ENCODE results near the gene KLHL36. TPM values are rescaled to one million over a fixed set of nuclear protein-coding genes. Genes with fewer than 3 reads are reported as not detected.

The KLHL36 gene
- total and polyA plus RNA-seq, 4 donors, result 11.5 to 53.6 (median 16.9) TPM

DNA sequence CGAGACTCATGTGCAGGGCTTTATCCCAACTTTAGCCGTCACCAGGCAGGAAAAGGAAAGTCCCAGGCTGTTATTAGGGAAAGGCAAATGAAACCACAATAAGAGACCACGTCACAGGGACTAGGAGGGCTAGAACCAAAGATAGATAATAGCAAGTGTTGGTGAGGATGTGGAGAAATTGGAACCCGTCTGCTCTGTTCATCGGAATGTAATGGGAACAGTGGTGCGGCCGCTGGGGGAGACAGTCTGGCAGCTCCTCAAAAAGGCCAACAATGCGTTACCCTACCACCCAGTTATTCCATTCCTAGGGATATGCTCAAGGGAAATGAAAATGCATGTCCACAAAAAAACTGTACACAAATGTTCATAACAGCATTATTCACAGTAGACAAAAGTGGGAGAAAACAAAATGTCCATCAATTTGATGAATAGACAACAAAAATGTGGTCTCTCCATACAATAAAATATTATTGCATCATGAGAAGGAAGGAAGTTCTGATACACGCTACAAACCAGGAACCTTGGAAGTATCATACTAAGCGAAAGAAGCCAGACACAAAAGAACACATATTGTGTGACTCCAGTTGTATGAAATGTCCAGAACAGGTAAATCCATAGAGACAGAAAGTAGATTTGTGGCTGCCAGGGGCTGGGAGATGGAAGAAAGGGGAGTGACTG lies 32.0 kb downstream of the KLHL36 start:
- H3K9me3 ChIP-seq (ENCODE audit: control insufficient read depth in 4 of 4, low read length in 3 of 4), result no peaks in the 10 kb centered on the region
- 91% methylated on average over 10 of the region's 10 CpGs for WGBS
- no peak overlapping the region for H3K27ac ChIP-seq (ENCODE audit: low read depth in 1 of 2, low read length in 2 of 2)
- H3K27me3 ChIP-seq (ENCODE audit: control insufficient read depth in 4 of 4, insufficient read depth in 4 of 4, low read length in 3 of 4), result no peaks in the 10 kb centered on the region
- H3K4me3 ChIP-seq (ENCODE audit: low read depth in 1 of 3, low read length in 3 of 3), result no peak overlapping the region
- no peaks in the 10 kb centered on the region for H3K36me3 ChIP-seq (ENCODE audit: control insufficient read depth in 4 of 4, insufficient read depth in 3 of 4, low read depth in 1 of 4, low read length in 3 of 4)
- no peaks in the 10 kb centered on the region for H3K4me1 ChIP-seq (ENCODE audit: control insufficient read depth in 4 of 4, insufficient read depth in 4 of 4, low read length in 3 of 4)
- no peak overlapping the region for H3K9ac ChIP-seq (ENCODE audit: low read depth in 1 of 2, low read length in 2 of 2)
- TF ChIP-seq JUND (IDR thresholded peaks at IDR 0.05), result no peak
- TF ChIP-seq YY1 (IDR thresholded peaks at IDR 0.05), result no peak
- TF ChIP-seq CTCF (IDR thresholded peaks at IDR 0.05; ENCODE audit: low read depth, low read length, missing input control), result no peak
- TF ChIP-seq RXRA (IDR thresholded peaks at IDR 0.05), result no peak
- no peak for DNase-seq (ENCODE audit: low spot score)

- H3K4me1 ChIP-seq (ENCODE audit: control insufficient read depth in 4 of 4, insufficient read depth in 4 of 4, low read length in 3 of 4), result no peaks in the 10 kb centered on the region
- H3K9ac ChIP-seq (ENCODE audit: low read depth in 1 of 2, low read length in 2 of 2), result no peak overlapping the region
- no peaks in the 10 kb centered on the region for H3K9me3 ChIP-seq (ENCODE audit: control insufficient read depth in 4 of 4, low read length in 3 of 4)
- no peak overlapping the region for H3K27ac ChIP-seq (ENCODE audit: low read depth in 1 of 2, low read length in 2 of 2)
- H3K36me3 ChIP-seq (ENCODE audit: control insufficient read depth in 4 of 4, insufficient read depth in 3 of 4, low read depth in 1 of 4, low read length in 3 of 4), result no peaks in the 10 kb centered on the region
- TF ChIP-seq NR2F2 (IDR thresholded peaks at IDR 0.05) (no peak), RAD21 (IDR thresholded peaks at IDR 0.05) (no peak), FOXA2 (IDR thresholded peaks at IDR 0.05) (no peak), FOXA1 (IDR thresholded peaks at IDR 0.05) (no peak), YY1 (IDR thresholded peaks at IDR 0.05) (no peak), RXRA (IDR thresholded peaks at IDR 0.05) (no peak), GABPA (IDR thresholded peaks at IDR 0.05 in 1 of 2, conservative IDR thresholded peaks at IDR 0.05 in 1 of 2) (no peak), MAX (IDR thresholded peaks at IDR 0.05) (no peak), EGR1 (IDR thresholded peaks at IDR 0.05; ENCODE audit: low read depth in 2 of 2) (no peak), JUND (IDR thresholded peaks at IDR 0.05) (no peak), TAF1 (conservative IDR thresholded peaks at IDR 0.05) (no peak)
- TF ChIP-seq, protein P1, sequence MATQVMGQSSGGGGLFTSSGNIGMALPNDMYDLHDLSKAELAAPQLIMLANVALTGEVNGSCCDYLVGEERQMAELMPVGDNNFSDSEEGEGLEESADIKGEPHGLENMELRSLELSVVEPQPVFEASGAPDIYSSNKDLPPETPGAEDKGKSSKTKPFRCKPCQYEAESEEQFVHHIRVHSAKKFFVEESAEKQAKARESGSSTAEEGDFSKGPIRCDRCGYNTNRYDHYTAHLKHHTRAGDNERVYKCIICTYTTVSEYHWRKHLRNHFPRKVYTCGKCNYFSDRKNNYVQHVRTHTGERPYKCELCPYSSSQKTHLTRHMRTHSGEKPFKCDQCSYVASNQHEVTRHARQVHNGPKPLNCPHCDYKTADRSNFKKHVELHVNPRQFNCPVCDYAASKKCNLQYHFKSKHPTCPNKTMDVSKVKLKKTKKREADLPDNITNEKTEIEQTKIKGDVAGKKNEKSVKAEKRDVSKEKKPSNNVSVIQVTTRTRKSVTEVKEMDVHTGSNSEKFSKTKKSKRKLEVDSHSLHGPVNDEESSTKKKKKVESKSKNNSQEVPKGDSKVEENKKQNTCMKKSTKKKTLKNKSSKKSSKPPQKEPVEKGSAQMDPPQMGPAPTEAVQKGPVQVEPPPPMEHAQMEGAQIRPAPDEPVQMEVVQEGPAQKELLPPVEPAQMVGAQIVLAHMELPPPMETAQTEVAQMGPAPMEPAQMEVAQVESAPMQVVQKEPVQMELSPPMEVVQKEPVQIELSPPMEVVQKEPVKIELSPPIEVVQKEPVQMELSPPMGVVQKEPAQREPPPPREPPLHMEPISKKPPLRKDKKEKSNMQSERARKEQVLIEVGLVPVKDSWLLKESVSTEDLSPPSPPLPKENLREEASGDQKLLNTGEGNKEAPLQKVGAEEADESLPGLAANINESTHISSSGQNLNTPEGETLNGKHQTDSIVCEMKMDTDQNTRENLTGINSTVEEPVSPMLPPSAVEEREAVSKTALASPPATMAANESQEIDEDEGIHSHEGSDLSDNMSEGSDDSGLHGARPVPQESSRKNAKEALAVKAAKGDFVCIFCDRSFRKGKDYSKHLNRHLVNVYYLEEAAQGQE (IDR thresholded peaks at IDR 0.05), result no peak
- TF ChIP-seq, protein P2, sequence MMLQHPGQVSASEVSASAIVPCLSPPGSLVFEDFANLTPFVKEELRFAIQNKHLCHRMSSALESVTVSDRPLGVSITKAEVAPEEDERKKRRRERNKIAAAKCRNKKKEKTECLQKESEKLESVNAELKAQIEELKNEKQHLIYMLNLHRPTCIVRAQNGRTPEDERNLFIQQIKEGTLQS (IDR thresholded peaks at IDR 0.05), result no peak
- TF ChIP-seq, protein P3, sequence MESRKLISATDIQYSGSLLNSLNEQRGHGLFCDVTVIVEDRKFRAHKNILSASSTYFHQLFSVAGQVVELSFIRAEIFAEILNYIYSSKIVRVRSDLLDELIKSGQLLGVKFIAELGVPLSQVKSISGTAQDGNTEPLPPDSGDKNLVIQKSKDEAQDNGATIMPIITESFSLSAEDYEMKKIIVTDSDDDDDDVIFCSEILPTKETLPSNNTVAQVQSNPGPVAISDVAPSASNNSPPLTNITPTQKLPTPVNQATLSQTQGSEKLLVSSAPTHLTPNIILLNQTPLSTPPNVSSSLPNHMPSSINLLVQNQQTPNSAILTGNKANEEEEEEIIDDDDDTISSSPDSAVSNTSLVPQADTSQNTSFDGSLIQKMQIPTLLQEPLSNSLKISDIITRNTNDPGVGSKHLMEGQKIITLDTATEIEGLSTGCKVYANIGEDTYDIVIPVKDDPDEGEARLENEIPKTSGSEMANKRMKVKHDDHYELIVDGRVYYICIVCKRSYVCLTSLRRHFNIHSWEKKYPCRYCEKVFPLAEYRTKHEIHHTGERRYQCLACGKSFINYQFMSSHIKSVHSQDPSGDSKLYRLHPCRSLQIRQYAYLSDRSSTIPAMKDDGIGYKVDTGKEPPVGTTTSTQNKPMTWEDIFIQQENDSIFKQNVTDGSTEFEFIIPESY (IDR thresholded peaks at IDR 0.05), result no peak
- H3K4me3 ChIP-seq (ENCODE audit: low read depth in 1 of 3, low read length in 3 of 3), result no peak overlapping the region
- 91% methylated on average over 4 of the region's 4 CpGs for WGBS
- no peak for DNase-seq (ENCODE audit: low spot score)
- no peaks in the 10 kb centered on the region for H3K27me3 ChIP-seq (ENCODE audit: control insufficient read depth in 4 of 4, insufficient read depth in 4 of 4, low read length in 3 of 4)
Measured at GRCh38 chr16:84680843-84681629, 32.7 kb downstream of the KLHL36 start.

All from liver (tissue), 9 donors.